Putamen (tissue), 1 donor: ENCODE data around the gene KIRREL3.

Source experiments
- DNase-seq: peaks from one replicate; pipeline ENCODE4 v3.0.0-alpha.2; 2016; ENCODE audit warnings: low spot score

The KIRREL3 gene

GRCh38 chr11:127000291-127000968 lies at the start of gene KIRREL3:
TSS of gene KIRREL3 (minus strand) at chr11:127000770.
- peak; percentile 81 for DNase-seq

- no peak for DNase-seq
These were observed 49.6 kb upstream of the KIRREL3 start for GRCh38 chr11:127050186-127050585.

GRCh38 chr11:127049486-127049885 lies 48.9 kb upstream of the KIRREL3 start:
- no peak for DNase-seq

GRCh38 chr11:127044535-127044934 lies 44.0 kb upstream of the KIRREL3 start:
- DNase-seq, result no peak

- no peak for DNase-seq
These were observed 41.9 kb upstream of the KIRREL3 start for GRCh38 chr11:127042445-127042844.

GRCh38 chr11:127039591-127039990 lies 39.0 kb upstream of the KIRREL3 start:
- no peak for DNase-seq

GRCh38 chr11:127037596-127037995 lies 37.0 kb upstream of the KIRREL3 start:
- no peak for DNase-seq

GRCh38 chr11:127037001-127037400 lies 36.4 kb upstream of the KIRREL3 start:
- DNase-seq, result no peak

- DNase-seq, result no peak
These were observed 35.3 kb upstream of the KIRREL3 start for GRCh38 chr11:127035824-127036223.

- no peak for DNase-seq
These were observed 34.4 kb upstream of the KIRREL3 start for GRCh38 chr11:127034973-127035372.

- DNase-seq, result no peak
These were observed 28.1 kb upstream of the KIRREL3 start for GRCh38 chr11:127028648-127029047.

- no peak for DNase-seq
These were observed 27.2 kb upstream of the KIRREL3 start for GRCh38 chr11:127027789-127028188.

- DNase-seq, result no peak
These were observed 26.4 kb upstream of the KIRREL3 start for GRCh38 chr11:127027000-127027399.

GRCh38 chr11:127023991-127024390 lies 23.4 kb upstream of the KIRREL3 start:
- no peak for DNase-seq

- DNase-seq, result no peak
These were observed 18.2 kb upstream of the KIRREL3 start for GRCh38 chr11:127018683-127019279.

GRCh38 chr11:127017482-127017881 lies 16.9 kb upstream of the KIRREL3 start:
- DNase-seq, result no peak

GRCh38 chr11:127013550-127013949 lies 13.0 kb upstream of the KIRREL3 start:
- DNase-seq, result no peak

GRCh38 chr11:127006311-127006710 lies 5.7 kb upstream of the KIRREL3 start:
- DNase-seq, result peak; percentile 57

GRCh38 chr11:127003260-127003981 lies 2.9 kb upstream of the KIRREL3 start:
- no peak for DNase-seq

- DNase-seq, result no peak
These were observed 2.2 kb upstream of the KIRREL3 start for GRCh38 chr11:127002669-127003259.

GRCh38 chr11:127000981-127001380 lies 411 bp upstream of the KIRREL3 start:
- no peak for DNase-seq

GRCh38 chr11:126999366-126999765 lies 1.2 kb downstream of the KIRREL3 start:
- no peak for DNase-seq

- DNase-seq, result no peak
These were observed 2.9 kb downstream of the KIRREL3 start for GRCh38 chr11:126997641-126998040.
